Testis (tissue), 2 donors: ENCODE results near the gene SCO2.

Source experiments
- POLR2A ChIP-seq: fragments of 450-650 bp; IDR thresholded peaks from one replicate; pipeline ENCODE4 v1.6.1; 2017; ENCODE audit warnings: antibody characterized with exemption, mild to moderate bottlenecking, moderate library complexity
- TF ChIP-seq, protein P1 (sequence below), 3 experiments: fragments of 450-650 bp in 2 of 3; fragments of 200-600 bp in 1 of 3; sonication (generic) in 1 of 3; IDR thresholded peaks; one replicate each; pipeline ENCODE4 v1.5.1; 2016 to 2019; ENCODE audit warnings: antibody characterized with exemption in 3 of 3, mild to moderate bottlenecking in 2 of 3, moderate library complexity in 1 of 3

DNA sequence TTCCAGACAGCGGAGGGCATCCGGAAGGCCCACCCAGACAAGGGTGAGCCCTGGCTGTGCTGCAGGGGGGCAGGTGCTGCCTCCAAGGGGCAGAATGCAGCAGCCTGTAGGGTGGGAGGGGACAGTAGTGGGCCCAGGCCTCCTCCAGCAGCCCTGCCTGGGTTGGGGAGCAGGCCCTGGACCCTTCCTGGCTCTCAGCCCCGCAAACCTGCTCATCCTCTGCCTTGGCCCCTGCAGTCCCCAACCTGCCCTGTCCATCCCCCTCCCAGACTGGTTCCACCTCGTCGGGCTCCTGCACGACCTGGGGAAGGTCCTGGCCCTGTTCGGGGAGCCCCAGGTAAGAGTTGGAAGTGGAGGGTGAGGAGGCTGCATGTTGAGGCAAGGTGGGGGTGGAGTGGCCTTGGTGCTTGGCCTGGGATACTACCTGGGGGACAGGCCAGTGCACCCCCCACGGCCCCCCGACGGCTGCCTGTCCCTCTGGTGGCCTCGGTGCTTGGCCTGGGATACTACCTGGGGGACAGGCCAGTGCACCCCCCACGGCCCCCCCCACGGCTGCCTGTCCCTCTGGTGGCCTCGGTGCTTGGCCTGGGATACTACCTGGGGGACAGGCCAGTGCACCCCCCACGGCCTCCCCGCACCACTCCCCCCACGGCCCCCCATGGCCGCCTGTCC, 37.3 kb downstream of the SCO2 start:
- TF ChIP-seq, protein P1, sequence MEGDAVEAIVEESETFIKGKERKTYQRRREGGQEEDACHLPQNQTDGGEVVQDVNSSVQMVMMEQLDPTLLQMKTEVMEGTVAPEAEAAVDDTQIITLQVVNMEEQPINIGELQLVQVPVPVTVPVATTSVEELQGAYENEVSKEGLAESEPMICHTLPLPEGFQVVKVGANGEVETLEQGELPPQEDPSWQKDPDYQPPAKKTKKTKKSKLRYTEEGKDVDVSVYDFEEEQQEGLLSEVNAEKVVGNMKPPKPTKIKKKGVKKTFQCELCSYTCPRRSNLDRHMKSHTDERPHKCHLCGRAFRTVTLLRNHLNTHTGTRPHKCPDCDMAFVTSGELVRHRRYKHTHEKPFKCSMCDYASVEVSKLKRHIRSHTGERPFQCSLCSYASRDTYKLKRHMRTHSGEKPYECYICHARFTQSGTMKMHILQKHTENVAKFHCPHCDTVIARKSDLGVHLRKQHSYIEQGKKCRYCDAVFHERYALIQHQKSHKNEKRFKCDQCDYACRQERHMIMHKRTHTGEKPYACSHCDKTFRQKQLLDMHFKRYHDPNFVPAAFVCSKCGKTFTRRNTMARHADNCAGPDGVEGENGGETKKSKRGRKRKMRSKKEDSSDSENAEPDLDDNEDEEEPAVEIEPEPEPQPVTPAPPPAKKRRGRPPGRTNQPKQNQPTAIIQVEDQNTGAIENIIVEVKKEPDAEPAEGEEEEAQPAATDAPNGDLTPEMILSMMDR (IDR thresholded peaks at IDR 0.05) = no peak
- no peak for TF ChIP-seq POLR2A
